Activated CD8-positive, alpha-beta T cell treated with anti-CD3 and anti-CD28 coated beads for 36 hours (primary cell): ENCODE results near the gene CAMK2N2. TPM values are rescaled to one million over a fixed set of nuclear protein-coding genes. Genes with fewer than 3 reads are reported as not detected.

Experiments
- ATAC-seq: fragments of 200-7000 bp; cut with Tn5 transposase; one replicate; pipeline ENCODE4 v1.10.0; 2021; ENCODE audit warnings: mild to moderate bottlenecking, moderate library complexity
- CTCF ChIA-PET: fragments of 350-600 bp; sonication (Branson Sonifier 250); formaldehyde crosslinking; loops from one replicate; lab custom pipeline; 2021; ENCODE audit warnings: antibody characterized with exemption; lab: Charles Lee
- POLR2A ChIA-PET: fragments of 350-600 bp; sonication (Branson Sonifier 250); formaldehyde crosslinking; loops from one replicate; lab custom pipeline; 2021; ENCODE audit warnings: antibody characterized with exemption; lab: Charles Lee
- DNase-seq: peaks from one replicate; pipeline ENCODE4 v3.0.0-alpha.2; 2020
- H3K27ac Mint-ChIP-seq: one replicate; pipeline ENCODE4 v1.8.0; 2021; ENCODE audit warnings: mild to moderate bottlenecking, mixed read lengths
- H3K27me3 Mint-ChIP-seq: one replicate; pipeline ENCODE4 v1.8.0; 2021; ENCODE audit warnings: mixed read lengths
- H3K36me3 Mint-ChIP-seq: one replicate; pipeline ENCODE4 v1.8.0; 2021; ENCODE audit warnings: low read depth, mixed read lengths
- H3K4me1 Mint-ChIP-seq: one replicate; pipeline ENCODE4 v1.8.0; 2021; ENCODE audit warnings: low read depth, mixed read lengths
- H3K4me3 Mint-ChIP-seq: one replicate; pipeline ENCODE4 v1.8.0; 2021; ENCODE audit warnings: mild to moderate bottlenecking, moderate library complexity, mixed read lengths
- H3K9me3 Mint-ChIP-seq: one replicate; pipeline ENCODE4 v1.8.0; 2021; ENCODE audit warnings: mixed read lengths
- CTCF ChIP-seq: fragments of 200-600 bp; IDR thresholded peaks from one replicate; pipeline ENCODE4 v1.8.0; 2022; ENCODE audit warnings: antibody characterized with exemption, mild to moderate bottlenecking
- intact Hi-C: fragments of 100-400 bp; cut with micrococcal nuclease; formaldehyde crosslinking; loops from one replicate; pipeline ENCODE4 v1.10.0; 2022
- total RNA-seq, 2 experiments: library from RNA; stranded (reverse); gene quantifications; one replicate each; pipeline ENCODE4 v1.2.3, GENCODE V29; 2021

The CAMK2N2 gene
- total RNA-seq, 2 experiments from 2014 or later = 0.18 to 0.22 TPM

DNA sequence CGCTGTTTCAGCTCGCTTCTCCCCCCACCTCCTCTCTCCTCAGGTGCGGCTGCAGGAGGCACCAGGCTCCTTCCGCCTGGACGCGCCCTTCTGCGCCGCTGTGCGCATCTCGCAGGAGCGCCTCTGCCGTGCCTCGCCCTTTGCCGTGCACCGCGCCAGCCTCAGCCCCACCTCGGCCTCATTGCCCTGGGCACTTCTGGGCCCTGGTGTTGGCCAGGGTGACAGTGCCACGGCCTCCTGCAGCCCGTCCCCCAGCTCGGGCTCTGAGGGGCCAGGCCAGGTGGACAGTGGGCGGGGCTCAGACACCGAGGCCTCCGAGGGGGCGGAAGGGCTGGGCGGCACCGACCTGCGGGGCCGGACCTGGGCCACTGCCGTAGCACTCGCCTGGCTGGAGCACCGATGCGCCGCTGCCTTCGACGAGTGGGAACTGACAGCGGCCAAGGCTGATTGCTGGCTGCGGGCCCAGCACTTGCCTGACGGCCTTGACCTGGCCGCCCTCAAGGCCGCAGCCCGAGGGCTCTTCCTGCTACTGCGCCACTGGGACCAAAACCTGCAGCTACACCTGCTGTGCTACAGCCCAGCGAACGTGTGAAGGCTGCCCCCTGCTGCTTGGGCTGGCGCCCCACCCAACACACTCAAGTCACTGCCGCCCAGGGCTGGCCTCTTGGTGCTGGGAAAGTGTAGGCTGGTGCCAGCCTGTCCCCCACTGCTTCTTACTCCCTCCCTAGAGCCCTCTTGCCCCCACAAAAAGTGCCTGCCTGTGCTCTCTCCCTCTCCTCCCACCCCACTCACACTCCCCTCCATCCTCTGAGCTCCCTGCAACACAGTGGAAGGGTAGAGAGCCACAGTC, 19.7 kb downstream of the CAMK2N2 start:
- POLR2A ChIA-PET = no interaction called here
- ATAC-seq (peak; percentile 49), DNase-seq (peak; percentile 38)
- CTCF ChIA-PET = interaction anchor here (1.6 to 1.8 kb wide), 4 partner anchors 8 to 17 kb away, joined by 3 to 10 read pairs (median 8); partner anchors contain the start of gene EEF1AKMT4
- Mint-ChIP-seq H3K4me1 (peaks cover 4% of the 10 kb centered on the region), H3K4me3 (no peak overlapping the region), H3K27ac (no peak overlapping the region), H3K9me3 (no peaks in the 10 kb centered on the region), H3K36me3 (peaks cover 20% of the 10 kb centered on the region), H3K27me3 (no peaks in the 10 kb centered on the region)
- intact Hi-C loops = no loop called here
- TF ChIP-seq CTCF = no peak

DNA sequence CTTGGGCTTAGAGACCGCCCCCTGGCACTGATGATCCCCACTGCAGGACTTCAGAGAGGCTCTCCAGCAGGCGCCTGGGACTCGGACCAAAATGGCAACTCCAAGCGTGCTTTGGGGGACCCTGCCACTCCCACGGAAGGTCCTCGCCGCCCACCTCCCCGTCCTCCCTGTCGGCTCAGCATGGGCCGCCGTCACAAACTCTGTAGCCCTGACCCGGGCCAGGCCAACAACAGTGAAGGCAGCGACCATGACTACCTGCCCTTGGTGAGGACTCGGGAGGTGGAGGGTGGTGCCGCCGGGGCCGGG, 20.3 kb downstream of the CAMK2N2 start:
- intact Hi-C loops = no loop called here
- H3K4me3 Mint-ChIP-seq = no peak overlapping the region

DNA sequence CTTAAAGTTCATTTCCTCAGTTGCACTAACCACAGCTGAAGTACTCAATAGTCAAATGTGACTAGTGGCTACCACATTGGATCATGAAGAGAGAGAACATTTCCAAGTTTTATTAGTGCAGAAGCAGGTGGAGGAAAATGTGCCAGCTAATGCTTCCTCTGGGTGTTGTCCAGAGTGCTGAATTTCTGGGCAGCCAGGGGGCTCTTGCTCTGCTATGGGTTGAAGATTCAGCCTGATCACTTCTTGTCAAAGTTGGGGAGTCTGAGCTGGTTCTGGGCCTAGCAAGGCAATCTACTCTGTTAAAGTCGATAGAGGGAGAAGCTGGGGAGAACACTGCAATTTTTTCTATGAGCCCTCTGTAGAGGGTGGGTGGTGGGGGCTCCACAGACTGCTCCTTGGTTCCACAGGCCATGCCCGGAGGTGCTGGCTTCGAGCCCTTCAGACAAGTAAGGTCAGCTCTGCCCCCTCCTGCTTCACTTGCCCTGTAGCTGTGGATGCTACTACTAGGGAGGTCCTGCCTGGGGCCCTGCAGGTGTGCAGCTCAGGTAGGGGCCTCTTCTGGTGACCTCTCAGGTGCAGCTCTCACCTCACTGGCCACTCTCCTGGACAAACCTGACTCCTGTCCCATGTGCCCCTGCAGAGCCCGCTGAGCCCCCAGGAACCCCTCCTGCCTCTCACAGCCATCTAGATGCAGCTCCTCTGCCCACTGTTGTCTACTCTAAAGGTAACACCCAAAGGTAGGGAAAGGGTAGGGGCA, 20.8 kb downstream of the CAMK2N2 start:
- intact Hi-C loops = no loop called here
- ATAC-seq (peak; percentile 53), DNase-seq (peak; percentile 35)
- H3K27ac Mint-ChIP-seq = no peak overlapping the region
- no peak overlapping the region for H3K4me3 Mint-ChIP-seq
- no peaks in the 10 kb centered on the region for H3K27me3 Mint-ChIP-seq
- ChIA-PET CTCF (interaction anchor here (1.1 to 2.4 kb wide), 5 partner anchors 9 to 345 kb away, joined by 3 to 15 read pairs (median 6); partner anchors contain the start of gene EEF1AKMT4), POLR2A (interaction anchor here (0.7 to 1.8 kb wide), 4 partner anchors 12 to 96 kb away, joined by 3 to 9 read pairs (median 4); partner anchors contain the start of genes CAMK2N2 and VWA5B2)
- no peaks in the 10 kb centered on the region for H3K9me3 Mint-ChIP-seq
- TF ChIP-seq CTCF = no peak
- H3K4me1 Mint-ChIP-seq = no peaks in the 10 kb centered on the region
- H3K36me3 Mint-ChIP-seq = peaks cover 13% of the 10 kb centered on the region

More for the DNA sequence above, 20.3 kb downstream of the CAMK2N2 start:
- peaks cover 19% of the 10 kb centered on the region for H3K36me3 Mint-ChIP-seq
- TF ChIP-seq CTCF = no peak
- ChIA-PET CTCF (interaction anchor here (1.2 to 2.4 kb wide), 4 partner anchors 9 to 346 kb away, joined by 3 to 15 read pairs (median 8); partner anchors contain the start of gene EEF1AKMT4), POLR2A (interaction anchor here (1.1 to 1.8 kb wide), 3 partner anchors 12 to 96 kb away, joined by 3 to 9 read pairs (median 4); partner anchors contain the start of genes CAMK2N2 and VWA5B2)
- H3K27ac Mint-ChIP-seq = no peak overlapping the region
- no peaks in the 10 kb centered on the region for H3K9me3 Mint-ChIP-seq
- no peaks in the 10 kb centered on the region for H3K27me3 Mint-ChIP-seq
- DNase-seq = no peak
- peaks cover 3% of the 10 kb centered on the region for H3K4me1 Mint-ChIP-seq
- ATAC-seq = no peak

DNA sequence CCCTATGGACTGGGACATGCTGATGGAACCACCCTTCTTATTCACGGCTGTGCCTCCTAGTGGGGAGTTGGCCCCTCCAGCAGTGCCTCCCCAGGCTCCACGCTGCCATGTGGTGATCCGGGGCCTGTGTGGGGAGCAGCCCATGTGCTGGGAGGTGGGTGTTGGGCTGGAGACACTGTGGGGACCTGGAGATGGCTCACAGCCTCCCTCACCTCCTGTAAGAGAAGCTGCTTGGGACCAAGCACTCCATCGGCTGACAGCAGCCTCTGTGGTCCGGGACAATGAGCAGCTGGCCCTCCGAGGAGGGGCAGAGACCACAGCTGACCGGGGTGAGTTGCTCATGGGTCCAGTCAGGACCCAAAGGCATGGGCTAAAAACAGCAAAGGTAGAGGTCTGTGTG, 21.6 kb downstream of the CAMK2N2 start:
- H3K27me3 Mint-ChIP-seq = no peaks in the 10 kb centered on the region
- no peak overlapping the region for H3K27ac Mint-ChIP-seq
- intact Hi-C loops = no loop called here
- DNase-seq (no peak), ATAC-seq (no peak)
- POLR2A ChIA-PET = interaction anchor here (1.5 to 1.8 kb wide), 2 partner anchors 11 to 95 kb away, joined by 4 to 9 read pairs; partner anchors contain the start of gene VWA5B2
- H3K4me3 Mint-ChIP-seq = no peak overlapping the region
- CTCF ChIA-PET = interaction anchor here (1.1 to 2.4 kb wide), 6 partner anchors 10 to 344 kb away, joined by 3 to 15 read pairs (median 8); partner anchors contain the start of gene EEF1AKMT4
- TF ChIP-seq CTCF = no peak
- H3K36me3 Mint-ChIP-seq = peaks cover 7% of the 10 kb centered on the region
- no peaks in the 10 kb centered on the region for H3K4me1 Mint-ChIP-seq
- no peaks in the 10 kb centered on the region for H3K9me3 Mint-ChIP-seq
